OCI-LY7 (cell line): Measurements from ENCODE around the gene LY6G6C. TPM values are rescaled to one million over a fixed set of nuclear protein-coding genes. Genes with fewer than 3 reads are reported as not detected.
A peak's percentile ranks its signal among the peaks of the same experiment; 100 is the strongest.

Experiments
- BruUV-seq: library from RNA; stranded (reverse); fragments of 400-500 nt; replicated peaks from 2 replicates; lab custom pipeline; 2021; lab: Mats Ljungman, UMichigan
- CTCF ChIA-PET: fragments of 300-600 bp; sonication (Branson Sonifier 250); formaldehyde crosslinking; loops from one replicate; lab custom pipeline; 2022; ENCODE audit warnings: antibody characterized with exemption; ENCODE audit not compliant: unreplicated experiment; lab: Charles Lee
- POLR2A ChIA-PET: fragments of 300-600 bp; sonication (Branson Sonifier 250); formaldehyde crosslinking; loops from one replicate; lab custom pipeline; 2022; ENCODE audit warnings: antibody characterized with exemption; lab: Charles Lee
- DNase-seq: peaks from one replicate; pipeline ENCODE4 v3.0.0-alpha.2; 2015; ENCODE audit warnings: low spot score
- H2AFZ ChIP-seq: fragments of 200-600 bp; sonication (generic), shearing (Covaris generic); 2 replicates; pipeline ENCODE4 v1.6.1; 2014; ENCODE audit warnings: mild to moderate bottlenecking, antibody characterized with exemption, low read length, moderate library complexity
- H3K27ac ChIP-seq: fragments of 200-600 bp; sonication (generic); 2 replicates; pipeline ENCODE4 v1.5.1; 2014; ENCODE audit warnings: mixed run types, low read depth, mild to moderate bottlenecking, moderate library complexity, low read length, inconsistent platforms; ENCODE audit not compliant: poor library complexity, severe bottlenecking
- H3K36me3 ChIP-seq: fragments of 200-600 bp; sonication (generic); 2 replicates; pipeline ENCODE4 v1.6.1; 2014; ENCODE audit warnings: mild to moderate bottlenecking, antibody characterized with exemption, low read length, moderate library complexity, mixed read lengths; ENCODE audit not compliant: insufficient read depth
- H3K4me1 ChIP-seq: fragments of 200-600 bp; sonication (generic); 2 replicates; pipeline ENCODE4 v1.5.1; 2014; ENCODE audit warnings: mild to moderate bottlenecking, low read length; ENCODE audit not compliant: insufficient read depth, poor library complexity, severe bottlenecking
- H3K4me2 ChIP-seq: fragments of 200-600 bp; sonication (generic); 2 replicates; pipeline ENCODE4 v1.6.1; 2014; ENCODE audit warnings: mild to moderate bottlenecking, low read length
- H3K4me3 ChIP-seq: fragments of 200-600 bp; sonication (generic); 2 replicates; pipeline ENCODE4 v1.5.1; 2014; ENCODE audit warnings: mild to moderate bottlenecking, low read depth, low read length; ENCODE audit not compliant: poor library complexity, severe bottlenecking
- H3K79me2 ChIP-seq: fragments of 200-600 bp; sonication (generic); 2 replicates; pipeline ENCODE4 v1.6.1; 2016; ENCODE audit warnings: low read depth, mild to moderate bottlenecking, low read length, moderate library complexity, mixed read lengths; ENCODE audit not compliant: insufficient read depth
- H3K9me2 ChIP-seq: fragments of 200-600 bp; sonication (generic); 2 replicates; pipeline ENCODE4 v1.6.1; 2016; ENCODE audit warnings: mild to moderate bottlenecking, low read length, mixed read lengths; ENCODE audit not compliant: insufficient read depth
- H3K9me3 ChIP-seq: fragments of 200-600 bp; sonication (generic); 2 replicates; pipeline ENCODE4 v1.6.1; 2014; ENCODE audit warnings: mild to moderate bottlenecking, mixed run types, low read length, mixed read lengths
- H4K20me1 ChIP-seq: fragments of 200-600 bp; sonication (generic); 2 replicates; pipeline ENCODE4 v1.6.1; 2014; ENCODE audit warnings: mild to moderate bottlenecking, antibody characterized with exemption, low read length, moderate library complexity, mixed read lengths; ENCODE audit not compliant: insufficient read depth
- CTCF ChIP-seq: fragments of 200-600 bp; sonication (generic); conservative IDR thresholded peaks from 2 replicates; pipeline ENCODE4 v1.5.1; 2014; ENCODE audit warnings: mild to moderate bottlenecking, antibody characterized with exemption, low read length, moderate library complexity, mixed read lengths
- EZH2phosphoT487 ChIP-seq: fragments of 200-600 bp; sonication (generic); IDR thresholded peaks from 2 replicates; pipeline ENCODE4 v1.6.1; 2018; ENCODE audit warnings: low read depth, borderline replicate concordance, mild to moderate bottlenecking, mixed run types, antibody characterized with exemption, low read length, moderate library complexity, mixed read lengths
- intact Hi-C: fragments of 100-400 bp; cut with micrococcal nuclease; formaldehyde crosslinking; loops from one replicate; pipeline ENCODE4 v1.10.0; 2022; ENCODE audit not compliant: unreplicated experiment
- total RNA-seq, 2 experiments: library from RNA; depleted of rRNA in 1 of 2; stranded (reverse); fragments of >200 nt in 1 of 2; shearing (Covaris generic) in 1 of 2; gene quantifications; 2 replicates each; pipeline ENCODE4 v1.2.3, GENCODE V29; 2014 to 2022

The LY6G6C gene
- total RNA-seq, 2 experiments from 2014 or later, result not detected

- H3K27ac ChIP-seq, result peak within 1 kb of the TSS; percentile 93
- intact Hi-C loops, result no loop called here
- H3K9me2 ChIP-seq, result no peaks in the 10 kb centered on the region
- peak; percentile 81 for DNase-seq
- 0 out of 2 replicates have a peak, but pooled peaks cover 8% of the 10 kb centered on the region for H4K20me1 ChIP-seq
- H3K4me1 ChIP-seq, result peaks cover 54% of the 10 kb centered on the region
- peaks cover 35% of the 10 kb centered on the region for H3K36me3 ChIP-seq
- peak within 1 kb of the TSS; percentile 76 for H3K4me2 ChIP-seq
- H3K79me2 ChIP-seq, result peaks cover 45% of the 10 kb centered on the region
- ChIA-PET POLR2A (interaction anchor here (0.6 to 7.1 kb wide), 14 partner anchors 9 to 194 kb away, joined by 3 to 43 read pairs (median 4); partner anchors contain the start of genes ABHD16A, DDX39B, HSPA1B and LSM2), CTCF (no interaction called here)
- H2AFZ ChIP-seq, result peak within 1 kb of the TSS; percentile 20; the same call in 1 of the 2 replicates
- peak within 1 kb of the TSS; percentile 78 for H3K4me3 ChIP-seq
- no peaks in the 10 kb centered on the region for H3K9me3 ChIP-seq
- BruUV-seq, result TSS peak; percentile 38
- TF ChIP-seq EZH2phosphoT487 (no peak), CTCF (no peak)
Observed at GRCh38 chr6:31736021-31736767, 14.6 kb upstream of the LY6G6C start, which contains the start of gene CLIC1. Gene CLIC1, minus strand, starts transcription at chr6:31736530. Its CDS starts 230 bp downstream, at chr6:31736300.

GRCh38 chr6:31734821-31735406, 13.4 kb upstream of the LY6G6C start:
- Histone ChIP-seq H3K4me2 (peak overlapping the region; percentile 76), H3K27ac (peak overlapping the region; percentile 93), H3K9me3 (no peaks in the 10 kb centered on the region), H3K79me2 (peaks cover 34% of the 10 kb centered on the region), H3K36me3 (peaks cover 43% of the 10 kb centered on the region), H4K20me1 (0 out of 2 replicates have a peak, but pooled peaks cover 8% of the 10 kb centered on the region), H3K9me2 (no peaks in the 10 kb centered on the region), H3K4me1 (peaks cover 53% of the 10 kb centered on the region), H3K4me3 (peak overlapping the region; percentile 78), H2AFZ (no peak overlapping the region)
- POLR2A ChIA-PET, result interaction anchor here (0.5 to 7.1 kb wide), 7 partner anchors 26 to 521 kb away, joined by 3 to 43 read pairs (median 4); partner anchors contain the start of gene HSPA1B
- TF ChIP-seq CTCF (no peak), EZH2phosphoT487 (no peak)
- CTCF ChIA-PET, result no interaction called here
- no TSS peak for BruUV-seq
- peak; percentile 67 for DNase-seq
- intact Hi-C loops, result no loop called here
